Mesothelial cell of epicardium (in vitro differentiated cells): ENCODE results near the gene SRPX2. TPM values are rescaled to one million over a fixed set of nuclear protein-coding genes. Genes with fewer than 3 reads are reported as not detected.

Experiments used
- DNase-seq, 2 experiments: peaks; one replicate each; pipeline ENCODE4 v3.0.0; 2021; ENCODE audit warnings: low spot score in 2 of 2; ENCODE audit not compliant: unreplicated experiment in 2 of 2
- H3K27ac Mint-ChIP-seq: 2 replicates; pipeline ENCODE4 v1.8.0; 2021; ENCODE audit warnings: mixed read lengths
- H3K27me3 Mint-ChIP-seq: 2 replicates; pipeline ENCODE4 v1.8.0; 2021; ENCODE audit warnings: low read depth, mixed read lengths
- H3K36me3 Mint-ChIP-seq: 2 replicates; pipeline ENCODE4 v1.8.0; 2021; ENCODE audit warnings: mixed read lengths
- H3K4me1 Mint-ChIP-seq: 2 replicates; pipeline ENCODE4 v1.8.0; 2021; ENCODE audit warnings: mixed read lengths
- H3K4me3 Mint-ChIP-seq: 2 replicates; pipeline ENCODE4 v1.8.0; 2021; ENCODE audit warnings: mild to moderate bottlenecking, moderate library complexity, mixed read lengths
- H3K9me3 Mint-ChIP-seq: 2 replicates; pipeline ENCODE4 v1.8.0; 2021; ENCODE audit warnings: mixed read lengths
- CTCF ChIP-seq: fragments of 200-600 bp; sonication (generic); IDR thresholded peaks from one replicate; pipeline ENCODE4 v1.5.0; 2021; ENCODE audit warnings: antibody characterized with exemption; ENCODE audit not compliant: unreplicated experiment
- total RNA-seq: library from RNA; stranded (reverse); gene quantifications from 3 replicates; pipeline ENCODE4 v1.2.1, GENCODE V29; 2021

Gene SRPX2
- total RNA-seq, 1 donor from 2014 or later, result 16.2 TPM

DNA sequence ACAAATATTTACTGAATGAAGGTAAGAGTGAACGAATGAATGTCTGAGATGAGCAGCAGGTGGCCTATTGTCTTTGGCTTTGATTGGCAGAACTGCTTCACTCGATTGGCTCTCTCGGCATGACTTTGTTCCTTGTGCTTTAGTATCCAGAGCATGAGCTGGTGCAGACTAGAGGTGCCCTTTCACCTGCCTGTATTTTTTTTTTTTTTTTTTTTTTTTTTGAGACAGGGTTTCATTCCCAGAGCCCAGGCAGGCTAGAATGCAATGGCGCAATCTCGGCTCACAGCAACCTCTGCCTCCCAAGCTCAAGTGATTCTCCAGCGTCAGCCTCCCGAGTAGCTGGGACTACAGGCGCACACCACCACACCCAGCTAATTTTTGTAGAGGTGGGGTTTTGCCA is 38.9 kb downstream of the SRPX2 start:
- Mint-ChIP-seq H3K9me3 (peaks cover 21% of the 10 kb centered on the region), H3K36me3 (no peaks in the 10 kb centered on the region), H3K4me1 (no peaks in the 10 kb centered on the region), H3K27ac (no peak overlapping the region), H3K27me3 (no peaks in the 10 kb centered on the region), H3K4me3 (no peak overlapping the region)
- no peak for TF ChIP-seq CTCF
- DNase-seq, result no peak

GRCh38 chrX:100685284-100685996 is 41.4 kb downstream of the SRPX2 start:
- no peak overlapping the region for H3K27ac Mint-ChIP-seq
- no peak overlapping the region for H3K4me3 Mint-ChIP-seq
- TF ChIP-seq CTCF, result peak; percentile 83
- peak in 1 of 2 experiments; percentile 73 for DNase-seq
- H3K9me3 Mint-ChIP-seq, result peaks cover 20% of the 10 kb centered on the region
- H3K27me3 Mint-ChIP-seq, result no peaks in the 10 kb centered on the region
- H3K36me3 Mint-ChIP-seq, result no peaks in the 10 kb centered on the region
- no peaks in the 10 kb centered on the region for H3K4me1 Mint-ChIP-seq

- H3K27me3 Mint-ChIP-seq, result no peaks in the 10 kb centered on the region
These were observed 42.0 kb downstream of the SRPX2 start for GRCh38 chrX:100685997-100686305.

GRCh38 chrX:100687128-100687527 is 43.1 kb downstream of the SRPX2 start:
- Mint-ChIP-seq H3K4me3 (no peak overlapping the region), H3K27me3 (no peaks in the 10 kb centered on the region), H3K27ac (no peak overlapping the region), H3K36me3 (no peaks in the 10 kb centered on the region), H3K4me1 (no peaks in the 10 kb centered on the region), H3K9me3 (peaks cover 15% of the 10 kb centered on the region)
- no peak for TF ChIP-seq CTCF
- no peak for DNase-seq

More at GRCh38 chrX:100685997-100686305, 42.0 kb downstream of the SRPX2 start:
- TF ChIP-seq CTCF, result peak; percentile 16
- H3K4me1 Mint-ChIP-seq, result no peaks in the 10 kb centered on the region
- H3K36me3 Mint-ChIP-seq, result no peaks in the 10 kb centered on the region
- peaks cover 15% of the 10 kb centered on the region for H3K9me3 Mint-ChIP-seq
- DNase-seq, result no peak
- H3K4me3 Mint-ChIP-seq, result no peak overlapping the region
- H3K27ac Mint-ChIP-seq, result no peak overlapping the region

- Mint-ChIP-seq H3K27me3 (no peaks in the 10 kb centered on the region), H3K4me1 (no peaks in the 10 kb centered on the region), H3K36me3 (no peaks in the 10 kb centered on the region), H3K9me3 (peaks cover 19% of the 10 kb centered on the region), H3K27ac (no peak overlapping the region), H3K4me3 (no peak overlapping the region)
- no peak for TF ChIP-seq CTCF
- DNase-seq, result no peak
These were observed 43.5 kb downstream of the SRPX2 start for GRCh38 chrX:100687546-100687945.

- no peaks in the 10 kb centered on the region for H3K36me3 Mint-ChIP-seq
- no peak for DNase-seq
- no peak overlapping the region for H3K4me3 Mint-ChIP-seq
- no peak for TF ChIP-seq CTCF
- H3K4me1 Mint-ChIP-seq, result peaks cover 12% of the 10 kb centered on the region
- H3K27ac Mint-ChIP-seq, result no peak overlapping the region
- no peaks in the 10 kb centered on the region for H3K27me3 Mint-ChIP-seq
- H3K9me3 Mint-ChIP-seq, result peaks cover 34% of the 10 kb centered on the region
These were observed 51.3 kb downstream of the SRPX2 start for GRCh38 chrX:100695302-100695701.
